Esophagus squamous epithelium (tissue), 4 donors: Measurements from ENCODE around the gene RPS2.

Source experiments
- CTCF ChIP-seq, 6 experiments: fragments of 450-650 bp in 4 of 6; fragments of 200-600 bp in 2 of 6; sonication (generic) in 2 of 6; IDR thresholded peaks; one replicate each; pipeline ENCODE4 v1.5.1; 2016 to 2019; ENCODE audit warnings: antibody characterized with exemption in 6 of 6, mild to moderate bottlenecking in 4 of 6, moderate library complexity in 4 of 6
- POLR2A ChIP-seq, 4 donors: fragments of 450-650 bp; IDR thresholded peaks; one replicate each; pipeline ENCODE4 v1.6.1; 2017; ENCODE audit warnings: antibody characterized with exemption in 4 of 4, mild to moderate bottlenecking in 4 of 4, moderate library complexity in 3 of 4

GRCh38 chr16:1933097-1933661 is 31.4 kb downstream of the RPS2 start:
- no peak for TF ChIP-seq CTCF (IDR thresholded peaks at IDR 0.05)
- TF ChIP-seq POLR2A (IDR thresholded peaks at IDR 0.05): no peak
